Measurements from ENCODE around the gene ATF4.

GRCh38 chr22:39546889-39547586 is 26.7 kb downstream of the ATF4 start:
- TF ChIP-seq CTCF (IDR thresholded peaks at IDR 0.05) = no peak
- TF ChIP-seq POLR2A (IDR thresholded peaks at IDR 0.05) = no peak
